Measurements from ENCODE around the gene IQGAP2. TPM values are rescaled to one million over a fixed set of nuclear protein-coding genes. Genes with fewer than 3 reads are reported as not detected.

Gene IQGAP2
- total RNA-seq, 1 experiment from 2014 or later, result 0.59 TPM

DNA sequence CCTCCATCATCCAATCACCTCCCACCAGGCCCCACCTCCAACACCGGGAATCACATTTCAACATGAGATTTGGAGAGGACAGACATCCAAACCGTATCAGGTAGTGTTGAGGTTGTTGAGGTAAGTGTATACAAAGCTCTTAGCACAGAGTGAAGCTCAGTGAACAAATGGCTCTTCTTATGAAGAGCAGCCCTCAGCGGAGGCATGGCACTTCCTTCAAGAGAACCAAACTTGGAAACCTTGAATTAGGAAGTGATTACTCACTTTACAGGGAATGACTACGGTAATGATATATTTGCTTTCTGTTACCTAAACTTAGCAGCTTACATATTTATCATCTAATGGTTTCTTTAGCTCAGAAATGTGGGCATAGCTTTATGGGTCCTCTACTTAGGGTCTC lies 92.8 kb downstream of the IQGAP2 start:
- ChIA-PET POLR2A (no interaction called here), CTCF (no interaction called here)
- intact Hi-C loops (cut with micrococcal nuclease; ENCODE audit: unreplicated experiment) (no loop called here), in situ Hi-C loops (cut with HindIII; ENCODE audit: low pct_unique_long_range_greater_than_20kb, low sequenced_read_pairs) (no loop called here)
- Histone ChIP-seq H3K36me3 (ENCODE audit: control insufficient read depth, insufficient read depth, low read length) (no peaks in the 10 kb centered on the region), H3K27me3 (ENCODE audit: control insufficient read depth, insufficient read depth, low read length) (peaks cover 8% of the 10 kb centered on the region), H3K4me1 (ENCODE audit: control insufficient read depth, insufficient read depth, low read length) (no peaks in the 10 kb centered on the region), H3K4me3 (ENCODE audit: low read depth in 2 of 2, low read length in 2 of 2) (no peak overlapping the region), H3K9me3 (ENCODE audit: control insufficient read depth, insufficient read depth, low read depth, low read length) (no peaks in the 10 kb centered on the region), H3K27ac (ENCODE audit: low read length) (no peak overlapping the region)
- TF ChIP-seq, protein P1, sequence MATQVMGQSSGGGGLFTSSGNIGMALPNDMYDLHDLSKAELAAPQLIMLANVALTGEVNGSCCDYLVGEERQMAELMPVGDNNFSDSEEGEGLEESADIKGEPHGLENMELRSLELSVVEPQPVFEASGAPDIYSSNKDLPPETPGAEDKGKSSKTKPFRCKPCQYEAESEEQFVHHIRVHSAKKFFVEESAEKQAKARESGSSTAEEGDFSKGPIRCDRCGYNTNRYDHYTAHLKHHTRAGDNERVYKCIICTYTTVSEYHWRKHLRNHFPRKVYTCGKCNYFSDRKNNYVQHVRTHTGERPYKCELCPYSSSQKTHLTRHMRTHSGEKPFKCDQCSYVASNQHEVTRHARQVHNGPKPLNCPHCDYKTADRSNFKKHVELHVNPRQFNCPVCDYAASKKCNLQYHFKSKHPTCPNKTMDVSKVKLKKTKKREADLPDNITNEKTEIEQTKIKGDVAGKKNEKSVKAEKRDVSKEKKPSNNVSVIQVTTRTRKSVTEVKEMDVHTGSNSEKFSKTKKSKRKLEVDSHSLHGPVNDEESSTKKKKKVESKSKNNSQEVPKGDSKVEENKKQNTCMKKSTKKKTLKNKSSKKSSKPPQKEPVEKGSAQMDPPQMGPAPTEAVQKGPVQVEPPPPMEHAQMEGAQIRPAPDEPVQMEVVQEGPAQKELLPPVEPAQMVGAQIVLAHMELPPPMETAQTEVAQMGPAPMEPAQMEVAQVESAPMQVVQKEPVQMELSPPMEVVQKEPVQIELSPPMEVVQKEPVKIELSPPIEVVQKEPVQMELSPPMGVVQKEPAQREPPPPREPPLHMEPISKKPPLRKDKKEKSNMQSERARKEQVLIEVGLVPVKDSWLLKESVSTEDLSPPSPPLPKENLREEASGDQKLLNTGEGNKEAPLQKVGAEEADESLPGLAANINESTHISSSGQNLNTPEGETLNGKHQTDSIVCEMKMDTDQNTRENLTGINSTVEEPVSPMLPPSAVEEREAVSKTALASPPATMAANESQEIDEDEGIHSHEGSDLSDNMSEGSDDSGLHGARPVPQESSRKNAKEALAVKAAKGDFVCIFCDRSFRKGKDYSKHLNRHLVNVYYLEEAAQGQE (IDR thresholded peaks at IDR 0.05; ENCODE audit: insufficient read depth in 1 of 2, low read depth in 2 of 2, low read length in 1 of 2), result no peak
- TF ChIP-seq TCF7L2 (IDR thresholded peaks at IDR 0.05; ENCODE audit: low read depth, low read length) (no peak), SIN3A (IDR thresholded peaks at IDR 0.05; ENCODE audit: borderline replicate concordance, insufficient read depth, low read depth, low read length) (no peak), POLR2AphosphoS5 (IDR thresholded peaks at IDR 0.05; ENCODE audit: low read depth, low read length) (no peak)
- TF ChIP-seq, protein P2, sequence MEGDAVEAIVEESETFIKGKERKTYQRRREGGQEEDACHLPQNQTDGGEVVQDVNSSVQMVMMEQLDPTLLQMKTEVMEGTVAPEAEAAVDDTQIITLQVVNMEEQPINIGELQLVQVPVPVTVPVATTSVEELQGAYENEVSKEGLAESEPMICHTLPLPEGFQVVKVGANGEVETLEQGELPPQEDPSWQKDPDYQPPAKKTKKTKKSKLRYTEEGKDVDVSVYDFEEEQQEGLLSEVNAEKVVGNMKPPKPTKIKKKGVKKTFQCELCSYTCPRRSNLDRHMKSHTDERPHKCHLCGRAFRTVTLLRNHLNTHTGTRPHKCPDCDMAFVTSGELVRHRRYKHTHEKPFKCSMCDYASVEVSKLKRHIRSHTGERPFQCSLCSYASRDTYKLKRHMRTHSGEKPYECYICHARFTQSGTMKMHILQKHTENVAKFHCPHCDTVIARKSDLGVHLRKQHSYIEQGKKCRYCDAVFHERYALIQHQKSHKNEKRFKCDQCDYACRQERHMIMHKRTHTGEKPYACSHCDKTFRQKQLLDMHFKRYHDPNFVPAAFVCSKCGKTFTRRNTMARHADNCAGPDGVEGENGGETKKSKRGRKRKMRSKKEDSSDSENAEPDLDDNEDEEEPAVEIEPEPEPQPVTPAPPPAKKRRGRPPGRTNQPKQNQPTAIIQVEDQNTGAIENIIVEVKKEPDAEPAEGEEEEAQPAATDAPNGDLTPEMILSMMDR (IDR thresholded peaks at IDR 0.05), result no peak
- ATAC-seq (no peak), DNase-seq (ENCODE audit: low read depth, low spot score) (no peak)
- BruUV-seq (replicated peaks), result no TSS peak

DNA sequence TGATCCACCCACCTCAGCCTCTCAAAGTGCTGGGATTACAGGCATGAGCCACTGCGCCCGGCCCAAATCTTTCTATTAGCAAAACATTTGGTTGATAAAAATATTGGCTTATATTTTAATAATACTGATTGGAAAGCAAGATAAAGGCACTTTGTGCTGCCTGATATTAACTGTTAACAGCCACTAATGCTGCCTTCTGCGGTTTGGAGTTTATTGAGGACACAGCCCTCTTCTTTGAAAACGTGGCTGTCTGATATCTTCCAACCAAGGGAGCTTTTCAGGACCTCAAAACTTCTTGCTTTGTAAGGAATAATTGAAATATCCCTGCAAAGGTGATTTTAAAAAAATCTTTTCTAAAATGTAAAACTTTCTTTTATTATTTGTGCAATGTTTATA lies 94.0 kb downstream of the IQGAP2 start:
- no peak for DNase-seq (ENCODE audit: low read depth, low spot score)
- no peak overlapping the region for H3K4me3 ChIP-seq (ENCODE audit: low read depth in 2 of 2, low read length in 2 of 2)
- H3K9me3 ChIP-seq (ENCODE audit: control insufficient read depth, insufficient read depth, low read depth, low read length), result no peaks in the 10 kb centered on the region
- ChIA-PET CTCF (no interaction called here), POLR2A (no interaction called here)
- no peak overlapping the region for H3K27ac ChIP-seq (ENCODE audit: low read length)
- intact Hi-C loops (cut with micrococcal nuclease; ENCODE audit: unreplicated experiment) (no loop called here), in situ Hi-C loops (cut with HindIII; ENCODE audit: low pct_unique_long_range_greater_than_20kb, low sequenced_read_pairs) (no loop called here)
- H3K4me1 ChIP-seq (ENCODE audit: control insufficient read depth, insufficient read depth, low read length), result no peaks in the 10 kb centered on the region
- no TSS peak for BruUV-seq (replicated peaks)
- no peak for ATAC-seq
- peaks cover 6% of the 10 kb centered on the region for H3K27me3 ChIP-seq (ENCODE audit: control insufficient read depth, insufficient read depth, low read length)
- H3K36me3 ChIP-seq (ENCODE audit: control insufficient read depth, insufficient read depth, low read length), result no peaks in the 10 kb centered on the region
- TF ChIP-seq, protein P1 (IDR thresholded peaks at IDR 0.05; ENCODE audit: insufficient read depth in 1 of 2, low read depth in 2 of 2, low read length in 1 of 2), result no peak
- TF ChIP-seq, protein P2 (IDR thresholded peaks at IDR 0.05), result no peak
